Activated gamma-delta T cell (primary cell): ENCODE results near the gene FOXJ2.
"Not testable (repeated sequence)": the region's sequence is repeated elsewhere in the genome, so short reads cannot be mapped to it uniquely, and the experiment has no call there.

ENCODE experiments used
- DNase-seq: peaks from one replicate; lab custom pipeline; 2025; lab: John Stamatoyannopoulos, UW

FOXJ2 gene

DNA sequence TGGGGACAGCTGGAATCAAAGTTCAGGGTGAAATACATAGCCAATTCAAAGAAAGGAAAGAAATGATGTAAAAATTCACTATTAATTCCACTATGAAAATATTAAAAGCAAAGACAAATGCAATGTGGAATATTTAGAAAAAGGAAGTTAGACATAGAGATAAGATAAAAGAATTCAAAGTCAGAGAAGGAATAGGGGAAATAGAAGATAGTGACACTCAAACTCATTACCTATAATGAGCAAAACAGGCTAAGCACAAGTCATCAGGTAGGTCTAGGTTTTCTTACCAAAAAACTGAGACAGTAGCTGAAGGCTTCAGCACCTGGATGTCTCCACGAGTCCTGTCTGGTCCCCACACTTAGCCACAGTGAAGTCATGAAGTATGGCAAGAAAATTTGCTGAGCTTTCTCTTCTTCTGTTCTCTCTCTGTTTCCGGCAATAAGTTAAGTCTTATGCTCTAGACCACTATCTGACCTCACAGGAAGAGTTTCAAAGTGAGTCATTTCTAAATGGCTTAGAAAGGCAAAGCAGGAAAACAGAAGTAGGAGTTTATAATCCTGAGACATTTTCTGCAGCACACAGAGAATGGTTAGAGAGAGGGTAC, 33.6 kb downstream of the FOXJ2 start, which contains the start of gene C3AR1:
Gene C3AR1 (minus strand): TSS at position 369 of the 604 bp plus-strand sequence. CDS start 6,174 bp downstream, outside the sequence.
- DNase-seq: no peak

DNA sequence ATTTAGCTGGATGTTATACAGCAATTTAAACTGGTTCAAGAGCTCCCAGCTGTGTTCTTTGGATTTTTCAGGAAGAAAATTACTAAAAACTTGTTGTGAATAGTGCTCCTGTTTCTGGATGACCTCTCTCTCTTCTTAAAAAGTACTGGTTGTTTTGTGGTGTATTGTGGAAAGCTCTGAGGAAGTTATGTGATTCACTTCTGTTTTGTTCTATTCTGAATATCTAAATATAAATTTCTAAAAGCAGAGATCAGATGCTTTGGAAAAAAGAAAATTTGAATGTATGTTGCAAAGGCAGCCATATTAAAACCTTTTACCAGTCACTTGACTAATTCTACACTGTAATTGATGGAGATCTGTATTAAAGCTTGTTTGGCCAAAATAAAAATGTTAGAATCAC, 37.1 kb downstream of the FOXJ2 start:
- no peak for DNase-seq

- DNase-seq: not testable (repeated sequence)
These were observed 39.3 kb downstream of the FOXJ2 start for GRCh38 chr12:8071820-8072219.

DNA sequence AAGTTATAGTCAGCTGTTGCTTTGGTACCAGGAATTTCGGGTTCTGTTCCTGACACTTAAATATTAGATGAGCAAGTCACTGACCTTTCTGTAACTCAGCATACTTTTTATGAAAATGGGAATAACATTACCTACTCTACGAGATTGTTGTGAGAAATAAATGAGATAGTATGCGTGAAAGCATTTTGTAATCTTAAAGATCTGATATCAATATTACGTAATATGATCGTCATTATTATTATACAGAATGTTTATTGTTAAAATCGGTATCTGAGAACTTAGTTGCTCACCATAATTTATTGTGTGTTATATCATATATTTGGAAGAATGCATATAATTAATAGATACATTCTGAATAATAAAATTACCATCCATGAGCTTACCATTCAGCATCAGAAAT, 43.4 kb downstream of the FOXJ2 start:
- DNase-seq: no peak

GRCh38 chr12:8076366-8076765, 43.9 kb downstream of the FOXJ2 start:
- DNase-seq: no peak

DNA sequence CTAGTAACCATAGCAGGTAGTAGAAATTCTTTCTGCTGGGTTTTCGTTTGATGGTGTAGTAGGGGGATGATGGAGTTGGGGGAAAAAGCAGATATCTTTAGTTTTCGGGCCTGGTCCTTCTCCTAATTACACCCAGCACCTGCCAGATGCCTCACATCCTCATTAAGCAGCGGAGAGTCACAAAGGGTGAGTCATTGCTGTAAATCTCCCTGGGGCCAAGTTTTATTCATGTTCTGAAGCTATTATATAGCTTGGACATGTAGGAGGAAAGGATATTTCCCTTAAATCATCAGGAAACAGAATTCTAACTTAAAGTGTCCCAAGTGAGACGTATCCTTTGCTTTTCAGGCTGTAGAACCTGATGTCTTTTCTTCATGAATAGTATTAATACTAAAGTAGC, 44.7 kb downstream of the FOXJ2 start:
- DNase-seq: no peak

DNA sequence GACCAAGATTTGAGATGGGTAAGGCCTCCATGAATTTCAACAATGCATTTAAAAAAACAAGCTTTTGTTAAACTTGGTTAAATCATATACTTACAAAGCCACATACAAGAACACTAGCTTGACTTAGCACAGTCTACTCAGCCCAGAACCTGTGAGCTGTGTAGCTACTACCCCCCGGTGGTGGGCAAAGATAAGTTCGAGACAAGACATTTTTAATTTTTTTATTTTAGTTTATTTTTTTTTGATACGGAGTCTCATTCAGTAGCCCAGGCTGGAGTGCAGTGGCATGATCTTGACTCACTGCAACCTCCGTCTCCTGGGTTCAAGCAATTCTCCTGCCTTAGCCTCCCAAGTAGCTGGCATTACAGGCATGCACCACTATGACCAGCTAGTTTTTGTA, 45.9 kb downstream of the FOXJ2 start:
- no peak for DNase-seq

DNA sequence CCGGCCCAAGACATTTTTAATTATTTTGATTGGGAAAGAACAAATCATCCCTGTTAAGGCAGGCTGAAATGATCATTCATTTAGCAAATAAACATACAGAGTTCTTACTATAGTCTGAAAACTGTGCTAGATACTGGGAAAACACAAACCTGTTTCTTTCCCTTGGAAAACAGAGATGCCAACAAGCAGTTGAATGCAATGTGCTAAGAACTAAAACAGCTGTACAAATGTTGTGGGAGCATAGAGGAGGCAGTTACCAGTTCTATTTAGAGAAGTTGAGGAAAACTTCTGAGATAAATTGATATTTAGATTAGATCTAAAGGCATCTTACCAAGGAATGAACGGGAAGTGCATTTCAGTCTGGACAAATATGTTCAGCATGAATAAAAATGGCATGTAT, 46.4 kb downstream of the FOXJ2 start:
- DNase-seq: no peak

GRCh38 chr12:8080120-8080519, 47.6 kb downstream of the FOXJ2 start:
- DNase-seq: no peak

DNA sequence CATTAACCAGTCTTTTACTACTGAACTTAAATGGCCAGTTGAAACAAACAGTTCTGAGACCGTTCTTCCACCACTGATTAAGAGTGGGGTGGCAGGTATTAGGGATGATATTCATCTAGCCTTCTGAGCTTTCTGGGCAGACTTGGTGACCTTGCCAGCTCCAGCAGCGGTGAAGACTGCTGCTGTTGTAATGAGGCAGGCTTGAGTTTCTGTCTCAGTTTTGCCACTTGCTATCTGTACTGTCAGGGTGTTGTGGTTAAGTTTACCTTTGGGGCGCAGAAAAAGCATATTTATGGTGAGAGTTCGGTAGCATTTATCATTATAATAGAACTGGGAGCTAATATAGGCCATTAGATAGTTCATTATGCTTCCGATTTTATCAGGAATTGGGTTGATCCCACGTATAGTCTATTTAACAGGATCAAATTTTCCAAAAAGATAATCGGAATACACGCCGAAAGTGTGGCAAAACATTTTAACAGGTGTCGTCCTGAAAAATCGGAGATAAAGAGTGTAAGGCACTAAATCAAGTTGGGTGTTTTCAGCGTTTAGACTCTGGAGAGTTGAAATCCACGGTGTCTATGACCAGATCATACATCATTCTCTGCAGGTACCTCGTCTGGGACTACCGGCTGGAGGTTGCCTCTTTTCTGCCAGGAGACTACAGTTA, 48.9 kb downstream of the FOXJ2 start:
- DNase-seq: no peak

- DNase-seq: no peak
These were observed 50.2 kb downstream of the FOXJ2 start for GRCh38 chr12:8082808-8083100.

- DNase-seq: not testable (repeated sequence)
These were observed 51.8 kb downstream of the FOXJ2 start for GRCh38 chr12:8084351-8084750.

- no peak for DNase-seq
These were observed 55.1 kb downstream of the FOXJ2 start for GRCh38 chr12:8087666-8088065.

- DNase-seq: no peak
These were observed 56.1 kb downstream of the FOXJ2 start for GRCh38 chr12:8088574-8088973.

- not testable (repeated sequence) for DNase-seq
These were observed 56.8 kb downstream of the FOXJ2 start for GRCh38 chr12:8089277-8089676.

DNA sequence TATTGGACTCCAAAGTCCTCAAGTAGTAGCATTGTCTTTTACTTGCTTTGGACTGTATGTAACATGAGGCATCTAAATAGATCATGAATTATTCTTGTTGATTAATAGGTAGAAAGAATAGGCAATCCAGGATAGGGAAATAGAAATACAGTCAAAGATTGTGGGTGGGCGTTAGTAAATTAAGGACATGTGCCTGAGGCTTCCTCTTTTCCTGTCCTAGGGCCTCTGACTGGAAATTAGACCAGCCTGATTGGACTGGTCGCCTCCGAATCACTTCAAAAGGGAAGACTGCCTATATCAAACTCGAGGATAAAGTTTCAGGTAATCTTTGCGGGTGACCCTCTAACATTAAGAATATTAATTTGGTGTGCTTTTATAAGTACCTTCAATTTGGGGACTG, 57.2 kb downstream of the FOXJ2 start:
- no peak for DNase-seq

- DNase-seq: no peak
These were observed 60.8 kb downstream of the FOXJ2 start for GRCh38 chr12:8093291-8093690.

- DNase-seq: no peak
These were observed 63.9 kb downstream of the FOXJ2 start for GRCh38 chr12:8096281-8096915.

DNA sequence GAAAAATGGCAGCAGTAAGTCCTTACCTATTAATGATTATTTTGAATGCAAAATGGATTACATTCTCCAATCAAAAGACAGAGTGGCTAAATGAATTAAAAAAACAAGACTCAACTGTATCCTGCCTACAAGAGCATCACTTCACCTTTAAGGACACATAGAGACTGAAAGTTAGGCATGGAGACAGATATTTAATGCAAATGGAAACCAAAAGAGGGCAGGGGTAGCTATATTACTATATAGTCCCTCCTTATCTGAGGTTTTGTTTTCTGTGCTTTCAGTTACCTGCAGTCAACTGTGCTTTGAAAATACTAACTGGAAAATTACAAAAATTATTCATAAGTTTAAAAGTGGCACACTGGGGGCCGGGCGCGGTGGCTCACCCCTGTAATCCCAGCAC, 66.7 kb downstream of the FOXJ2 start:
- DNase-seq: no peak
